PFSK-1 (cell line): ENCODE measurements around the gene PI4K2B.

Source experiments
- POLR2AphosphoS5 ChIP-seq: IDR thresholded peaks from 2 replicates; pipeline ENCODE4 v1.6.1; 2012; ENCODE audit warnings: low read depth, mild to moderate bottlenecking, control low read depth, low read length, moderate library complexity
- SIN3A ChIP-seq: IDR thresholded peaks from 2 replicates; pipeline ENCODE4 v1.6.1; 2012; ENCODE audit warnings: mild to moderate bottlenecking, low read length, moderate library complexity, borderline replicate concordance; ENCODE audit not compliant: insufficient read depth

DNA sequence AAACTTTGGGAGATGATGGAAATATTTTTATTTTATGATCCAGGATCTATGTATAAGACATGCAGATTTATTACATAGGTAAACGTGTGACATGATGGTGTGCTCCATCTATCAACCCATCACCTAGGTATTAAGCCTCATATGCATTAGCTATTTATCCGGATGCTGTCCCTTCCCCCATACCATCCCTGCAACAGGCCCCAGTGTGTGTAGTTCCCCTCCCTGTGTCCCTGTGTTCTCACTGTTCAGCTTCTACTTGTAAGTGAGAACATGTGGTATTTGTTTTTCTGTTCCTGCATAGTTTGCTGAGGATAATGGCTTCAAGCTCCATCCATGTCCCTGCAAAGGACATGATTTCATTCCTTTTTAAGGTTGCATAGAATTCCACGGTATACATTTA is 50.6 kb downstream of the PI4K2B start:
- TF ChIP-seq SIN3A, result no peak
- TF ChIP-seq POLR2AphosphoS5, result no peak
